Prostate gland (tissue), 2 donors: Measurements from ENCODE around the gene MCU.

Experiments used
- POLR2A ChIP-seq: fragments of 450-650 bp; IDR thresholded peaks from one replicate; pipeline ENCODE4 v1.6.1; 2016; ENCODE audit warnings: antibody characterized with exemption, mild to moderate bottlenecking
- TF ChIP-seq, protein P1 (sequence below), 4 experiments: fragments of 200-600 bp in 2 of 4; fragments of 450-650 bp in 2 of 4; sonication (generic) in 2 of 4; IDR thresholded peaks; 1 replicate in 3 of 4; 2 replicates in 1 of 4; pipeline ENCODE4 v1.5.1; 2016 to 2019; ENCODE audit warnings: antibody characterized with exemption in 4 of 4, mild to moderate bottlenecking in 2 of 4, moderate library complexity in 2 of 4

DNA sequence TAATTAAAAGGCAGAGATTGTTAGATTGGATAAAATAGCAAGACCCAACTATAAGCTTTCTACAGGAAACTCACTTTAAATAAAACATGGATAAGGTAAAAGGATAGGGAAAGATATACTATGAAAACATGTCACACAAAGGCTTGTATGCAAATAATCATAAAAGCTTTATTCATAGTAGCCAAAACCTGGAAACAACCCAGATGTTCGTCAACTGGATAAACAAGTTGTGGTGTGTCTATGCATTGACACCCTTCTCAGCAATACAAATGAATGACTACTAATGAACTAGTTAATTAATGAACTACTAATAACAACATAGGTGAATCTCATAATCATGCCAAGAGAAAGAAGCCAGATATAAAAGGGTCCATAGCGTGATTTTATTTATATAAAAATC is 163.8 kb downstream of the MCU start:
- TF ChIP-seq, protein P1, sequence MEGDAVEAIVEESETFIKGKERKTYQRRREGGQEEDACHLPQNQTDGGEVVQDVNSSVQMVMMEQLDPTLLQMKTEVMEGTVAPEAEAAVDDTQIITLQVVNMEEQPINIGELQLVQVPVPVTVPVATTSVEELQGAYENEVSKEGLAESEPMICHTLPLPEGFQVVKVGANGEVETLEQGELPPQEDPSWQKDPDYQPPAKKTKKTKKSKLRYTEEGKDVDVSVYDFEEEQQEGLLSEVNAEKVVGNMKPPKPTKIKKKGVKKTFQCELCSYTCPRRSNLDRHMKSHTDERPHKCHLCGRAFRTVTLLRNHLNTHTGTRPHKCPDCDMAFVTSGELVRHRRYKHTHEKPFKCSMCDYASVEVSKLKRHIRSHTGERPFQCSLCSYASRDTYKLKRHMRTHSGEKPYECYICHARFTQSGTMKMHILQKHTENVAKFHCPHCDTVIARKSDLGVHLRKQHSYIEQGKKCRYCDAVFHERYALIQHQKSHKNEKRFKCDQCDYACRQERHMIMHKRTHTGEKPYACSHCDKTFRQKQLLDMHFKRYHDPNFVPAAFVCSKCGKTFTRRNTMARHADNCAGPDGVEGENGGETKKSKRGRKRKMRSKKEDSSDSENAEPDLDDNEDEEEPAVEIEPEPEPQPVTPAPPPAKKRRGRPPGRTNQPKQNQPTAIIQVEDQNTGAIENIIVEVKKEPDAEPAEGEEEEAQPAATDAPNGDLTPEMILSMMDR (IDR thresholded peaks at IDR 0.05), result no peak
- no peak for TF ChIP-seq POLR2A
